Upper lobe of left lung (tissue), 6 donors: ENCODE data around the gene ULK4. TPM values are rescaled to one million over a fixed set of nuclear protein-coding genes. Genes with fewer than 3 reads are reported as not detected.
"Not testable (repeated sequence)": the region's sequence is repeated elsewhere in the genome, so short reads cannot be mapped to it uniquely, and the experiment has no call there.

ENCODE experiments used
- ATAC-seq, 2 donors: fragments of 200-7000 bp; cut with Tn5 transposase; one replicate each; pipeline ENCODE4 v1.9.1; 2022; ENCODE audit warnings: mild to moderate bottlenecking in 2 of 2, moderate library complexity in 2 of 2; ENCODE audit not compliant: low FRiP score in 2 of 2
- DNase-seq, 2 donors: peaks; one replicate each; pipeline ENCODE4 v3.0.0-alpha.2; 2019 to 2020
- H3K27ac ChIP-seq, 4 donors: fragments of 200-600 bp; sonication (generic); one replicate each; pipeline ENCODE4 v1.5.1; 2016 to 2019
- H3K27me3 ChIP-seq, 4 donors: fragments of 200-600 bp; sonication (generic); one replicate each; pipeline ENCODE4 v1.5.1; 2017 to 2019
- H3K36me3 ChIP-seq, 4 donors: fragments of 200-600 bp; sonication (generic); one replicate each; pipeline ENCODE4 v1.5.1; 2016 to 2019
- H3K4me1 ChIP-seq, 4 donors: fragments of 200-600 bp; sonication (generic); one replicate each; pipeline ENCODE4 v1.5.1; 2018 to 2019
- H3K4me3 ChIP-seq, 4 donors: fragments of 200-600 bp; sonication (generic); one replicate each; pipeline ENCODE4 v1.5.1; 2017 to 2019; ENCODE audit warnings: mild to moderate bottlenecking in 2 of 4, moderate library complexity in 1 of 4
- H3K9me3 ChIP-seq, 4 donors: fragments of 200-600 bp; sonication (generic); one replicate each; pipeline ENCODE4 v1.5.1; 2018 to 2019
- CTCF ChIP-seq, 6 experiments: fragments of 450-650 bp in 4 of 6; fragments of 200-600 bp in 2 of 6; sonication (generic) in 2 of 6; IDR thresholded peaks; one replicate each; pipeline ENCODE4 v1.5.1; 2016 to 2019; ENCODE audit warnings: antibody characterized with exemption in 6 of 6
- EP300 ChIP-seq, 4 donors: sonication (generic); formaldehyde crosslinking; IDR thresholded peaks; one replicate each; pipeline ENCODE4 v1.5.1; 2017; ENCODE audit warnings: antibody characterized with exemption in 4 of 4, control low read depth in 2 of 4
- POLR2A ChIP-seq, 4 donors: fragments of 450-650 bp; IDR thresholded peaks; one replicate each; pipeline ENCODE4 v1.5.1; 2016 to 2017; ENCODE audit warnings: antibody characterized with exemption in 4 of 4, mild to moderate bottlenecking in 2 of 4
- POLR2AphosphoS5 ChIP-seq, 2 donors: sonication (generic); formaldehyde crosslinking; IDR thresholded peaks; one replicate each; pipeline ENCODE4 v1.5.1; 2017; ENCODE audit warnings: antibody characterized with exemption in 2 of 2
- WGBS, 2 donors: methylation state at CpG; one replicate each; pipeline ENCODE4 v1.1.5; 2017 to 2018; 5-methylcytosine and 5-hydroxymethylcytosine counted together
- total RNA-seq, 6 donors: library from RNA; depleted of rRNA in 4 of 6; stranded (reverse); fragments of >200 nt in 4 of 6; gene quantifications; one replicate each; pipeline versions ENCODE4 v1.1.0 to v1.2.1, GENCODE V29; 2016 to 2021
- donor health status: DM: no; HTN: no; CAD: no; lungs with moderate emphysema.
- donor health status: DM: no; HTN: yes; CAD: no; lungs with severe emphysema.

ULK4 gene
- total RNA-seq, 6 donors from 2014 or later: 9.4 to 76.5 (median 28.1) TPM

- Histone ChIP-seq H3K27me3 (no peaks in the 10 kb centered on the region), H3K36me3 (no peaks in the 10 kb centered on the region), H3K4me3 (no peak overlapping the region), H3K4me1 (no peaks in the 10 kb centered on the region), H3K27ac (no peak overlapping the region), H3K9me3 (no peaks in the 10 kb centered on the region)
- ATAC-seq: no peak
- DNase-seq: peak in 1 of 2 donors; percentile 10
- WGBS, 2 donors: 87 to 93% methylated on average over 7 of the region's 7 CpGs
- TF ChIP-seq EP300 (IDR thresholded peaks at IDR 0.05) (no peak), POLR2AphosphoS5 (IDR thresholded peaks at IDR 0.05) (no peak), CTCF (IDR thresholded peaks at IDR 0.05) (no peak), POLR2A (IDR thresholded peaks at IDR 0.05) (no peak)
Observed at GRCh38 chr3:41792806-41793205, 169.1 kb downstream of the ULK4 start.

- DNase-seq (no peak), ATAC-seq (no peak)
- H3K9me3 ChIP-seq: no peaks in the 10 kb centered on the region
- 79 to 80% methylated on average over 2 of the region's 2 CpGs for WGBS, 2 donors
- TF ChIP-seq CTCF (IDR thresholded peaks at IDR 0.05) (no peak), EP300 (IDR thresholded peaks at IDR 0.05) (no peak), POLR2AphosphoS5 (IDR thresholded peaks at IDR 0.05) (no peak), POLR2A (IDR thresholded peaks at IDR 0.05) (no peak)
- H3K27me3 ChIP-seq: no peaks in the 10 kb centered on the region
- no peak overlapping the region for H3K4me3 ChIP-seq
- H3K27ac ChIP-seq: no peak overlapping the region
- no peaks in the 10 kb centered on the region for H3K36me3 ChIP-seq
- H3K4me1 ChIP-seq: no peaks in the 10 kb centered on the region
Observed at GRCh38 chr3:41769106-41769505, 192.8 kb downstream of the ULK4 start.

- ATAC-seq (no peak), DNase-seq (no peak)
- no peaks in the 10 kb centered on the region for H3K4me1 ChIP-seq
- TF ChIP-seq POLR2AphosphoS5 (IDR thresholded peaks at IDR 0.05) (no peak), POLR2A (IDR thresholded peaks at IDR 0.05) (no peak), EP300 (IDR thresholded peaks at IDR 0.05) (no peak), CTCF (IDR thresholded peaks at IDR 0.05) (no peak)
- H3K27me3 ChIP-seq: no peaks in the 10 kb centered on the region
- H3K27ac ChIP-seq: no peak overlapping the region
- WGBS, 2 donors: 88% methylated on average over 1 of the region's 1 CpG
- H3K9me3 ChIP-seq: no peaks in the 10 kb centered on the region
- H3K4me3 ChIP-seq: no peak overlapping the region
- H3K36me3 ChIP-seq: no peaks in the 10 kb centered on the region
Observed at GRCh38 chr3:41768363-41768762, 193.5 kb downstream of the ULK4 start.

- H3K9me3 ChIP-seq, ATAC-seq, H3K4me1 ChIP-seq, DNase-seq, H3K4me3 ChIP-seq, H3K36me3 ChIP-seq, H3K27me3 ChIP-seq, H3K27ac ChIP-seq: not testable (repeated sequence)
- WGBS, 2 donors: 83 to 91% methylated on average over 7 of the region's 7 CpGs
Observed at GRCh38 chr3:41762867-41763266, 199.0 kb downstream of the ULK4 start.

- no peaks in the 10 kb centered on the region for H3K9me3 ChIP-seq
Observed at GRCh38 chr3:41753651-41754050, 208.3 kb downstream of the ULK4 start.

More at GRCh38 chr3:41753651-41754050, 208.3 kb downstream of the ULK4 start:
- ATAC-seq: no peak
- no peak overlapping the region for H3K4me3 ChIP-seq
- no peaks in the 10 kb centered on the region for H3K36me3 ChIP-seq
- no peak overlapping the region for H3K27ac ChIP-seq
- H3K4me1 ChIP-seq: no peaks in the 10 kb centered on the region
- no peak for TF ChIP-seq POLR2A (IDR thresholded peaks at IDR 0.05)
- no peak for TF ChIP-seq EP300 (IDR thresholded peaks at IDR 0.05)
- no peak for TF ChIP-seq CTCF (IDR thresholded peaks at IDR 0.05)
- no peak for TF ChIP-seq POLR2AphosphoS5 (IDR thresholded peaks at IDR 0.05)
- no peak for DNase-seq
- H3K27me3 ChIP-seq: no peaks in the 10 kb centered on the region
